BLaER1 treated with 17β-estradiol and CSF1 and Interleukin-3, amounts not matched to agents 10 nM and 100 nM (cell line): Measurements from ENCODE around the gene NFIX.
A peak's percentile ranks its signal among the peaks of the same experiment; 100 is the strongest.

Source experiments
- H3K27ac ChIP-seq, 11 experiments: shearing (Covaris generic); formaldehyde crosslinking; 2 replicates each; pipeline ENCODE4 v1.8.1; 2022
- H3K27me3 ChIP-seq, 11 experiments: shearing (Covaris generic); formaldehyde crosslinking; 2 replicates each; pipeline ENCODE4 v1.8.1; 2022
- H3K36me3 ChIP-seq, 11 experiments: shearing (Covaris generic); formaldehyde crosslinking; 2 replicates each; pipeline ENCODE4 v1.8.1; 2022
- H3K4me1 ChIP-seq, 10 experiments: shearing (Covaris generic); formaldehyde crosslinking; 2 replicates each; pipeline ENCODE4 v1.8.1; 2022
- H3K4me2 ChIP-seq, 11 experiments: shearing (Covaris generic); formaldehyde crosslinking; 2 replicates each; pipeline ENCODE4 v1.8.1; 2022
- H3K4me3 ChIP-seq, 10 experiments: shearing (Covaris generic); formaldehyde crosslinking; 2 replicates each; pipeline ENCODE4 v1.8.1; 2022
- H3K9ac ChIP-seq, 11 experiments: shearing (Covaris generic); formaldehyde crosslinking; 2 replicates each; pipeline ENCODE4 v1.8.1; 2022
- H3K9me3 ChIP-seq, 11 experiments: shearing (Covaris generic); formaldehyde crosslinking; replicated peaks in 1 of 11; 2 replicates each; pipeline ENCODE4 v1.8.1; 2022
- H4K20me1 ChIP-seq, 11 experiments: shearing (Covaris generic); formaldehyde crosslinking; 2 replicates each; pipeline ENCODE4 v1.8.1; 2022
- Cebpa-rat ChIP-seq, 11 experiments: shearing (Covaris generic); IDR thresholded peaks; 2 replicates each; pipeline ENCODE4 v1.8.1; 2022

The NFIX gene

GRCh38 chr19:13022111-13022858, 27.0 kb downstream of the NFIX start:
- H3K27me3 ChIP-seq: peaks cover 49 to 82% (median 74%) of the 10 kb centered on the region in 11 experiments
- TF ChIP-seq Cebpa-rat (IDR thresholded peaks at IDR 0.05): no peak
- H3K36me3 ChIP-seq: peaks cover 0 to 20% (median 8%) of the 10 kb centered on the region in 11 experiments; a peak in 10 of 22 replicates
- peak overlapping the region; percentile 70 to 84 (median 79) for H3K9ac ChIP-seq
- peaks cover 40 to 94% (median 80%) of the 10 kb centered on the region in 10 experiments for H3K4me1 ChIP-seq
- H4K20me1 ChIP-seq: peaks cover 0 to 78% (median 12%) of the 10 kb centered on the region in 11 experiments; a peak in 15 of 22 replicates
- peak overlapping the region; percentile 78 to 97 (median 92) for H3K4me2 ChIP-seq
- H3K9me3 ChIP-seq: no peaks in the 10 kb centered on the region
- H3K27ac ChIP-seq: peak overlapping the region; percentile 62 to 86 (median 79); a peak in 21 of 22 replicates
- peak overlapping the region; percentile 43 to 72 (median 58); a peak in 18 of 20 replicates for H3K4me3 ChIP-seq

GRCh38 chr19:13022859-13023636, 27.8 kb downstream of the NFIX start:
- H3K4me2 ChIP-seq: peak overlapping the region; percentile 78 to 97 (median 92)
- H3K4me3 ChIP-seq: peak overlapping the region; percentile 54 to 72 (median 60)
- H3K36me3 ChIP-seq: peaks cover 0 to 28% (median 10%) of the 10 kb centered on the region in 11 experiments; a peak in 10 of 22 replicates
- peak overlapping the region; percentile 46 to 86 (median 79); a peak in 18 of 22 replicates for H3K27ac ChIP-seq
- H3K9me3 ChIP-seq: no peaks in the 10 kb centered on the region
- H3K9ac ChIP-seq: peak overlapping the region; percentile 70 to 84 (median 79); a peak in 21 of 22 replicates
- TF ChIP-seq Cebpa-rat (IDR thresholded peaks at IDR 0.05): no peak
- peaks cover 34 to 93% (median 80%) of the 10 kb centered on the region in 10 experiments for H3K4me1 ChIP-seq
- H4K20me1 ChIP-seq: peaks cover 0 to 79% (median 6%) of the 10 kb centered on the region in 11 experiments; a peak in 11 of 22 replicates
- H3K27me3 ChIP-seq: peaks cover 43 to 75% (median 67%) of the 10 kb centered on the region in 11 experiments

DNA sequence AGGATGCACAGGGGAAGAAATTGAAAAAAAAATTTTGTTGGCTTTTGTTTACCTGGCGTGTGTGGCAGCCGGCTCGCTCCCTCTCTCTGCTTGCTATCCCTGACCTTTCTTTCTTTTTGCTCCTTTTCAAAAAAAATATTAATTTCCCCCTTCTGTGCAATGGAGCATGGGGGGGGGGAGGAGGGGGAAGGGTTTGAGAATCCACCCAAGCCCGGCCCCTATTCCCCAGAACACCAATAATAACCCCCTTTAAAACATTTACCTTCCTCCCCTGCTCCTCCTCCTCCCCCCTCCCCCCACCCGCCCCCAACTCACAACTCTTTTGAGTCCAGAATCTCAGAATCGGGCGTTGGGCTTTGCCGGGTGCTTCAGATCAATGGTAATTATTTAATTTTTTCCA, 28.4 kb downstream of the NFIX start:
- H3K36me3 ChIP-seq: peaks cover 0 to 32% (median 14%) of the 10 kb centered on the region in 11 experiments; a peak in 11 of 22 replicates
- peaks cover 0 to 77% (median 4%) of the 10 kb centered on the region in 11 experiments; a peak in 11 of 22 replicates for H4K20me1 ChIP-seq
- H3K9ac ChIP-seq: peak overlapping the region; percentile 70 to 84 (median 79); a peak in 21 of 22 replicates
- no peak for TF ChIP-seq Cebpa-rat (IDR thresholded peaks at IDR 0.05)
- H3K27me3 ChIP-seq: peaks cover 40 to 69% (median 62%) of the 10 kb centered on the region in 11 experiments
- peak overlapping the region; percentile 78 to 97 (median 92) for H3K4me2 ChIP-seq
- H3K4me3 ChIP-seq: peak overlapping the region; percentile 54 to 72 (median 60)
- peak overlapping the region in 8 of 11 experiments; percentile 62 to 86 (median 82); a peak in 13 of 22 replicates for H3K27ac ChIP-seq
- no peaks in the 10 kb centered on the region for H3K9me3 ChIP-seq
- H3K4me1 ChIP-seq: peaks cover 34 to 94% (median 84%) of the 10 kb centered on the region in 10 experiments

- peak overlapping the region in 6 of 11 experiments; percentile 1 to 42 (median 26); a peak in 5 of 22 replicates for H3K27ac ChIP-seq
- peaks cover 0 to 34% (median 14%) of the 10 kb centered on the region in 11 experiments; a peak in 11 of 22 replicates for H3K36me3 ChIP-seq
- peak overlapping the region; percentile 67 to 97 (median 92) for H3K4me2 ChIP-seq
- peak overlapping the region in 10 of 11 experiments; percentile 7 to 66 (median 49); a peak in 16 of 22 replicates for H3K9ac ChIP-seq
- peaks cover 38 to 62% (median 55%) of the 10 kb centered on the region in 11 experiments for H3K27me3 ChIP-seq
- H4K20me1 ChIP-seq: peaks cover 0 to 76% (median 0%) of the 10 kb centered on the region in 11 experiments; a peak in 11 of 22 replicates
- no peaks in the 10 kb centered on the region for H3K9me3 ChIP-seq
- peaks cover 34 to 94% (median 86%) of the 10 kb centered on the region in 10 experiments for H3K4me1 ChIP-seq
- H3K4me3 ChIP-seq: peak overlapping the region in 8 of 10 experiments; percentile 2 to 54 (median 38); a peak in 11 of 20 replicates
- TF ChIP-seq Cebpa-rat (IDR thresholded peaks at IDR 0.05): no peak
These were observed 29.1 kb downstream of the NFIX start for GRCh38 chr19:13024126-13024950.

GRCh38 chr19:13024951-13025697, 29.8 kb downstream of the NFIX start:
- Histone ChIP-seq H4K20me1 (peaks cover 0 to 79% (median 0%) of the 10 kb centered on the region in 11 experiments; a peak in 11 of 22 replicates), H3K27me3 (peaks cover 31 to 54% (median 48%) of the 10 kb centered on the region in 11 experiments), H3K4me3 (peak overlapping the region in 1 of 10 experiments; percentile 35; a peak in 1 of 20 replicates), H3K9me3 (no peaks in the 10 kb centered on the region), H3K4me2 (peak overlapping the region; percentile 43 to 97 (median 89)), H3K27ac (no peak overlapping the region; a peak in 1 of 22 replicates), H3K4me1 (peaks cover 34 to 94% (median 85%) of the 10 kb centered on the region in 10 experiments), H3K9ac (peak overlapping the region in 7 of 11 experiments; percentile 43 to 66 (median 54); a peak in 10 of 22 replicates), H3K36me3 (peaks cover 0 to 34% (median 14%) of the 10 kb centered on the region in 11 experiments; a peak in 11 of 22 replicates)
- no peak for TF ChIP-seq Cebpa-rat (IDR thresholded peaks at IDR 0.05)

DNA sequence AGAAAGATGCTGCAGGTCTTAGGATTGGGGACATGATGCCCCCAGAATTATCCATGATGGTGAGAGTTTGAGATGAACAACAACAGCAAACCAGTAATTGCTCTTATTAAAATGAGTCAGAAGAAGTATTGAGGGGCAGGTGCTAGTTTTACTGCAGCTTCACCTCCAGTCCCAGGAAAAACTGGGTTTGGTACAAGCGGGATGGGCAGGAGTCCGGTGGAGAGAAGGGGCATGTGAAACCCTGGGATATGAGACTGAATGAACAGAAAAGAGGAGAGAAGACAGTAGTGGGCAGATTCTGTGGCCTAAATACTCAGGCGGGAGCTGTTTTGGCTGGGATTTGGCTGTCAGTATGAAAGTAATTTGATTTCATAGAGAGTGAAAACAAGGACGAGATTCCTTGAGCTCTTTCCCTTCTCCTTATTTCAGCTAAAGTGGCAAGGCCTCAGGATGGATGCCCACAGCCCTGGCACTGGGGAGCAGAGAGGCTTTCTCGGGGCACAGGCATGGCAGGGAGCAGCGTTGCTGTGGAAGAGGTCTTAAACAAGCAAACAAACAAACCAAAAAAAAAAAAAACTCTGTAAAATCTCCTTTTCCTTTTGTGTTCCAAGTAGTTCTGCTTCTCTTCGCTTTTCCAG, 30.7 kb downstream of the NFIX start:
- H3K4me3 ChIP-seq: no peak overlapping the region
- peaks cover 0 to 79% (median 0%) of the 10 kb centered on the region in 11 experiments; a peak in 11 of 22 replicates for H4K20me1 ChIP-seq
- no peaks in the 10 kb centered on the region for H3K9me3 ChIP-seq
- peaks cover 23 to 46% (median 40%) of the 10 kb centered on the region in 11 experiments for H3K27me3 ChIP-seq
- H3K9ac ChIP-seq: peak overlapping the region in 8 of 11 experiments; percentile 3 to 54 (median 26); a peak in 9 of 22 replicates
- peak overlapping the region in 2 of 11 experiments; percentile 0 to 3; a peak in 1 of 22 replicates for H3K27ac ChIP-seq
- peak overlapping the region; percentile 43 to 97 (median 89) for H3K4me2 ChIP-seq
- no peak for TF ChIP-seq Cebpa-rat (IDR thresholded peaks at IDR 0.05)
- peaks cover 0 to 40% (median 18%) of the 10 kb centered on the region in 11 experiments; a peak in 11 of 22 replicates for H3K36me3 ChIP-seq
- peaks cover 34 to 94% (median 81%) of the 10 kb centered on the region in 10 experiments for H3K4me1 ChIP-seq
